Endothelial cell (in vitro differentiated cells): ENCODE measurements around the gene ZNF14. TPM values are rescaled to one million over a fixed set of nuclear protein-coding genes. Genes with fewer than 3 reads are reported as not detected.
A peak's percentile ranks its signal among the peaks of the same experiment; 100 is the strongest.

Source experiments
- DNase-seq: peaks from one replicate; pipeline ENCODE4 v3.0.0; 2021; ENCODE audit warnings: low spot score
- H3K27ac Mint-ChIP-seq: one replicate; pipeline ENCODE4 v1.8.0; 2021; ENCODE audit warnings: mixed read lengths, inconsistent platforms; ENCODE audit not compliant: unreplicated experiment
- H3K27me3 Mint-ChIP-seq: one replicate; pipeline ENCODE4 v1.8.0; 2021; ENCODE audit warnings: mild to moderate bottlenecking, moderate library complexity, mixed read lengths, inconsistent platforms; ENCODE audit not compliant: unreplicated experiment
- H3K36me3 Mint-ChIP-seq: one replicate; pipeline ENCODE4 v1.8.0; 2021; ENCODE audit warnings: mild to moderate bottlenecking, low read depth, mixed read lengths, inconsistent platforms; ENCODE audit not compliant: unreplicated experiment
- H3K4me1 Mint-ChIP-seq: one replicate; pipeline ENCODE4 v1.8.0; 2021; ENCODE audit warnings: mild to moderate bottlenecking, mixed read lengths, inconsistent platforms; ENCODE audit not compliant: unreplicated experiment
- H3K4me3 Mint-ChIP-seq: one replicate; pipeline ENCODE4 v1.8.0; 2021; ENCODE audit warnings: mild to moderate bottlenecking, mixed read lengths, inconsistent platforms; ENCODE audit not compliant: unreplicated experiment
- H3K9me3 Mint-ChIP-seq: one replicate; pipeline ENCODE4 v1.8.0; 2021; ENCODE audit warnings: mixed read lengths, inconsistent platforms; ENCODE audit not compliant: unreplicated experiment
- total RNA-seq: library from RNA; stranded (reverse); fragmentation: NEBNext Ultra II Directional; extraction: Animal tissue kit (Norgen Biotek cat#: 25700); gene quantifications from one replicate; pipeline ENCODE4 v1.2.1, GENCODE V29; 2021; ENCODE audit not compliant: unreplicated experiment
- TF ChIP-seq, protein P1 (sequence below): fragments of 200-600 bp; sonication (generic); IDR thresholded peaks from one replicate; pipeline ENCODE4 v1.5.0; 2021; ENCODE audit warnings: antibody characterized with exemption; ENCODE audit not compliant: unreplicated experiment

The ZNF14 gene
- total RNA-seq, 1 donor from 2014 or later = 6.8 TPM

DNA sequence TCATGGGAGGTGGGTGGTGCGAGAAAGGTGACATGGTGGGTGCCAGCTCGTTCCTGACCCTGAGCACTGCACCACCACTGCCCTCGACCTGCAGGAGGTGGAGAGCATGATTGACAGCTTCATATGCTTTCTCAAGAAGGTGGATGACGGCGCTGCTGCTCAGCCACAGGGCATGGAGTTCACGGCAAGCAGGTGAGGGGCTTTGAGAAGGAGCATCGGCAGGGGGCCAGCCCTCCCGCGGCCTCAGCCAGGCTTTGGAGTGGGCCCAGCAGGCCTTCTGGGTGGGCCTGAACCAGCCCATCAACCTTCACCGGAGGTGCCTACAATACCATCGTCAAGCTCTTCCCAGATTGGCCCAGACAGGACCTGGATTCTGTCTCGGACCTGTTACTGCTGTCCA, 18.9 kb upstream of the ZNF14 start:
- Mint-ChIP-seq H3K27me3 (peaks cover 6% of the 10 kb centered on the region), H3K4me1 (no peaks in the 10 kb centered on the region), H3K36me3 (peaks cover 12% of the 10 kb centered on the region), H3K27ac (no peak overlapping the region), H3K9me3 (peaks cover 11% of the 10 kb centered on the region), H3K4me3 (peak overlapping the region; percentile 56)
- TF ChIP-seq, protein P1, sequence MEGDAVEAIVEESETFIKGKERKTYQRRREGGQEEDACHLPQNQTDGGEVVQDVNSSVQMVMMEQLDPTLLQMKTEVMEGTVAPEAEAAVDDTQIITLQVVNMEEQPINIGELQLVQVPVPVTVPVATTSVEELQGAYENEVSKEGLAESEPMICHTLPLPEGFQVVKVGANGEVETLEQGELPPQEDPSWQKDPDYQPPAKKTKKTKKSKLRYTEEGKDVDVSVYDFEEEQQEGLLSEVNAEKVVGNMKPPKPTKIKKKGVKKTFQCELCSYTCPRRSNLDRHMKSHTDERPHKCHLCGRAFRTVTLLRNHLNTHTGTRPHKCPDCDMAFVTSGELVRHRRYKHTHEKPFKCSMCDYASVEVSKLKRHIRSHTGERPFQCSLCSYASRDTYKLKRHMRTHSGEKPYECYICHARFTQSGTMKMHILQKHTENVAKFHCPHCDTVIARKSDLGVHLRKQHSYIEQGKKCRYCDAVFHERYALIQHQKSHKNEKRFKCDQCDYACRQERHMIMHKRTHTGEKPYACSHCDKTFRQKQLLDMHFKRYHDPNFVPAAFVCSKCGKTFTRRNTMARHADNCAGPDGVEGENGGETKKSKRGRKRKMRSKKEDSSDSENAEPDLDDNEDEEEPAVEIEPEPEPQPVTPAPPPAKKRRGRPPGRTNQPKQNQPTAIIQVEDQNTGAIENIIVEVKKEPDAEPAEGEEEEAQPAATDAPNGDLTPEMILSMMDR = no peak
- no peak for DNase-seq

DNA sequence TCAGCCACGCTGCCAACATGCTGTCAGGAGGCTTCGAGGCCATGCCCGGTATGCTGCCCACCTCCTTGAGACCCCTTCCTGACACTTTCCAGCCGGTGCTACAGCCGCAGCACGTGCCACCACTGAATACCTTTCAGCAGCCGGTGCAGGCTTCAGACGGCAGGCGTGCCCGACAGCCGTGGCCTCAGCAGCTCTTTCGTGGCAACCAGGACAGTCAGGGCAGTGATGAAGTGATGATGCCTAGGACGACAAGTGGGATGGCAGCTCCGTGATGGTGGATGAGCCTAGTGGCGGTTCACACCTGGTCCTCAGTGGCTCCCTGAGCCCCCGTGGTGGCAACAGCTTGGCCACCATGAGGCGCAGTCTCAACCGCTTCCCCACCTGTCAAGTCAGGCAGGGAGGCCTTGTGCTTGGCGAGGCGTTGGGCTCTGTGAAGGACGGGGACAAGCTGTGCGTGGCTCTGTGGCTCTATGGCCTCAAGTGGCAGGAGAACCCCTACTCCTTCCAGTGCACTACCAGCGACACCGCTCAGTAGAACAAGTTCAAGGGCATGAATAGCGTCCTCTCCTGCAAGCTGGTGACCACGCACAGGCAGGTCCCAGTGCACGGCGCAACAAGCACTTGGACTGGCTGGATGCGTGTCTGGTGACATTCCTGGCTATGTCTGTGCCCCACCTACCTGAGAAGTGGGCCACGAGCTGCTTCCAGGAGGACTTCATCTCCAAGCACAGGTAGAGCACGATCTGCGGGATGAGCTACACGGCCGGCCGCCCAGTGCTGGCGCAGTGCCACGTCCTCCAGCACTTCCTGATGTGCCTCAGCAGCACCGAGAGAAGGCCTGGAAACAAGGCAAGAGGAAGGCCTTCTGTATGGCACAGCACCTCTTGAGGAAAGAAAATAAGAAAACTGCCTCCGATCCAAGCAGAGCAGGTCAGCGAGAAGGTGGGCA, 18.2 kb upstream of the ZNF14 start:
- Mint-ChIP-seq H3K36me3 (peaks cover 12% of the 10 kb centered on the region), H3K4me1 (no peaks in the 10 kb centered on the region), H3K9me3 (peaks cover 11% of the 10 kb centered on the region), H3K27ac (no peak overlapping the region), H3K27me3 (peaks cover 6% of the 10 kb centered on the region), H3K4me3 (peak overlapping the region; percentile 51)
- DNase-seq = no peak
- TF ChIP-seq, protein P1 = no peak

DNA sequence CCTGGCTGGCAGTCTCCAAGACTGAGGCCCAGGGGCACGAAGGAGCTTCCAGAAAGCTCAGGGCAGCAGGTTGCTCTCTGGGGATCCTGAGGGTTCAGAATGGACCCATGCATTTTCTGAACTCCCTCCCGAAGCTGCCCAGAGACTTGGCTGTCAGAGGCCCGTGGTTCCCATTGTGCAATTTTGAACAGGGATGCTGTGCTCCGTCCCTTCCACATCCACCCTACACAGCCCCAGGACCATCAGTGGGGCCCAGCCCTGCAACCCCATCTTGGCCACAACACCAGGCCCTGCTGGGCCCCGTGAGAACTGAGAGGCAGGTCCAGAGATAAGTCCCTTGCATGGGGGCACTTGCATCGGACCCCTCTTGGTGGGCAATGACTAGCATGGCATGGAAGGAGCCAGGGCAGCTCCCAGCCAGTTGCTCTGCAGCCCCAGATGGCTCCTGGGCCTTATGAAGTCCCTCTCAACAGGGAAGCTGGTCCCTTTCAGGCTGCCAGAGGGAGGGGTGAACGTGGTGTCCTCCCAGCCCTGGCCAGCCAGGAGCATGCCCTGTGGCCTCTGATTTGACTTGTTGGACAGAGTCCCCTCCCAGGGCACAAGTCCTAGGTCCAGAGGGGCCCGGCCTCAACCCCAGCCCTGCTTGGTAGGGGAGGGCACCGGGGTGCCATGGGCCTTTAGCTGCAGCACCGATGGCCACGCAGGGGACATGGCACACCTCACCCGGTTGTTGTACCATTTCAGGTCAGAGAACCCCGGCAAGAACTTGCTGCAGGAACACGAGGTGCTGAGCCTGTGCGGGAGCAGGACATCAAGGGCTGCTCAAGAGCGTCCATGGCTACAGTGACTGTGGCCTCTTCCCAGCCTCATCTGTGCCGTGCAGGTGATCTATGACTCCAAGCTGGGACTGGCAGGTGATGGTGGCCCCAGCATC, 17.3 kb upstream of the ZNF14 start:
- TF ChIP-seq, protein P1 = no peak
- Mint-ChIP-seq H3K4me1 (no peaks in the 10 kb centered on the region), H3K27ac (no peak overlapping the region), H3K36me3 (peaks cover 12% of the 10 kb centered on the region), H3K4me3 (no peak overlapping the region), H3K27me3 (peaks cover 6% of the 10 kb centered on the region), H3K9me3 (peaks cover 11% of the 10 kb centered on the region)
- DNase-seq = no peak

DNA sequence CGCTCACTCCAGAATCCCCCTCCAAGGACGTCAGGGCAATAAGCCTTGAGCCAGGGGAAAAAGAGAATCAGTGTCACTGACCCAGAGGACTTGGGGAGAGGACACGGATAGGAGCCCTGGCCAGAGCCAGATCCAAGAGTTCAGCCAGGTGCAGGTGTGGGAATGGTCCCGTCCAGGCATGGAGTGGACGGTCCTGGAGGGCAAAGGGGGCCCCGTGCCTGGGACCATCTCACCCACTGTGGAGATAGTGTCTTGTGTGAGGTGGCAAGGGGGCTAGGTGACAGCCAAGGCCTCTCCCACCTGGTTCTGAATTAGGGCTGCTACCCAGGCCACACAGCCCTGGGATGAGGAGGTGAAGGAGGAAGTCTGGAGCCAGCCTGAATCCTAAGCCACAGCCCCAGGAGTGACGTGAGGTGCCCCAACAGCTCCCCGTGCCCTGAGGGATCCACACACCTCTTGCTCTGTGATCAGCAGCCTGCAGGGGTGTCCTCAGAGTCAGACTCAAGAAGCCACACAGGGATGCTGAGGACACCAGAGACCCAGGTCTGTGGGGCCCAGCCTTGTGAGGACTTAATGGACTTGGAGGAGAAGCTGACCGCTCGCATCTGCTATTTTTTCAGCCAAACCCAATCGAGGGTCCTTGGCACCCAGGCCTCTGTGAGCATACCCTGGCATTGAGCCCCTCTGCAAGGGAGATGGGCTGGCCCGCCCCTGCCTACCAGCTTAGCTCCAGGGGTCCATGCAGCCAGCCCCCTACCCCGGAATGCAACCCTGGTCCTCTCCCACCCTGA, 16.4 kb upstream of the ZNF14 start:
- Mint-ChIP-seq H3K9me3 (peaks cover 11% of the 10 kb centered on the region), H3K36me3 (peaks cover 9% of the 10 kb centered on the region), H3K27ac (no peak overlapping the region), H3K4me3 (no peak overlapping the region), H3K27me3 (peaks cover 8% of the 10 kb centered on the region), H3K4me1 (no peaks in the 10 kb centered on the region)
- DNase-seq = no peak
- TF ChIP-seq, protein P1 = no peak
